Mucosa of rectum (tissue), 2 donors: ENCODE data around the gene SCAMP3.
"Not testable (repeated sequence)": the region's sequence is repeated elsewhere in the genome, so short reads cannot be mapped to it uniquely, and the experiment has no call there.

Experiments
- H3K27ac ChIP-seq, 2 donors: one replicate each; pipeline ENCODE4 v1.7.0; 2013; ENCODE audit warnings: inconsistent platforms in 2 of 2, low read depth in 2 of 2, low read length in 2 of 2
- H3K27me3 ChIP-seq, 2 donors: one replicate each; pipeline ENCODE4 v1.7.0; 2013; ENCODE audit warnings: low read length in 2 of 2; ENCODE audit not compliant: control insufficient read depth in 2 of 2, insufficient read depth in 2 of 2
- H3K36me3 ChIP-seq, 2 donors: one replicate each; pipeline ENCODE4 v1.7.0; 2013; ENCODE audit warnings: low read length in 2 of 2; ENCODE audit not compliant: control insufficient read depth in 2 of 2, insufficient read depth in 2 of 2
- H3K4me1 ChIP-seq, 2 donors: one replicate each; pipeline ENCODE4 v1.7.0; 2013; ENCODE audit warnings: low read length in 2 of 2, mild to moderate bottlenecking in 1 of 2; ENCODE audit not compliant: control insufficient read depth in 2 of 2, insufficient read depth in 2 of 2
- H3K4me3 ChIP-seq, 2 donors: one replicate each; pipeline ENCODE4 v1.7.0; 2013; ENCODE audit warnings: low read length in 2 of 2
- H3K9ac ChIP-seq, 2 donors: one replicate each; pipeline ENCODE4 v1.7.0; 2013; ENCODE audit warnings: low read length in 2 of 2, low read depth in 1 of 2, mild to moderate bottlenecking in 1 of 2
- H3K9me3 ChIP-seq, 2 donors: one replicate each; pipeline ENCODE4 v1.7.0; 2013; ENCODE audit warnings: low read length in 2 of 2; ENCODE audit not compliant: control insufficient read depth in 2 of 2
- donor health status: healthy.
- donor health status: Normal muscosa, but diverticular disease.

Gene SCAMP3

DNA sequence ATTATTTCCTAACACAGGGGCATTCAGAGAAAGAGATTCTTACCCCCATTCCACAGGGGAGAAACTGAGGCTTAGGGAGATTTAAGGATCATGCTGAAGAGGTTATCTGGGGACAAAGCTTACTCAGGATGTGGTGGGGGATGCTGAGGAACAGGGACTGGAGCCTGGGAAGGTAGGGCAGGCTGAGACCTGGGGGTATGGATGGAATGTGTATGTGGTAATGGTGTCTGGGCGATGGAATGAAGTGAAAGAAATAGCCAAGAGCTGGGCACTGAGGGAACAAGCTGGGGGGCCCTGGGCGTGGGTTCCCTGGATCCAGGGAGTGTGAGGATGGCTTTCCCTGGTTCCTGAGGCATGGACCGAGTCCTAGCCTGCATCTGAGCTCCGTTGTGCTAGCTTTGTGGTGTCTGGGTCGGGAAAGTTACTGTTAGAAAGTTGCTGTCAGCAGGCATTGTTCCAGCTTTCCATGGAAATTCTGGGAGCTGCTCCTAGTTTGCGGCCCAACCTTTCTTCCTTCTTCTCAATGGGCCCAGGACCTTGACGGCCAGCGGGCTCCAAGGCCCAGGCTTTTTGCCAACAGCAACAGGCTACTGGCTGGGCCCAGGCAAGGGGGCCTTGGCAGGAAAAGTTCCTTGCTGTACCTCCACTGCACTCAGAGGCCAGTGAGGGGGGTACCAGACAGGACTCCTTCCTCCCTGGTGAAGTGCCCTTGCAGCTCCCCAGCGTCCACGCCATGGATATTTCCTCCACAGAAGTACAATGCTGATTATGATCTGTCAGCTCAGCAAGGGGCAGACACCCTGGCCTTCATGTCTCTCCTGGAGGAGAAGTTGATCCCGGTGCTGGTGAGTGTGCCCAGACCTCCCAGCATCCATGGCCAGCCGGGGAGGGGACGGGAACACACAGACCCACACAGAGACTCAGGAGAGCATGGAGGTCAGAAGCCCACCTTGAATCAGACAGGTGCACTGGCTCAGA is 29.9 kb downstream of the SCAMP3 start:
- peaks cover 14 to 16% of the 10 kb centered on the region in 2 donors for H3K36me3 ChIP-seq
- H3K27me3 ChIP-seq, H3K4me1 ChIP-seq, H3K9ac ChIP-seq, H3K27ac ChIP-seq, H3K9me3 ChIP-seq, H3K4me3 ChIP-seq: not testable (repeated sequence)

- not testable (repeated sequence) for H3K4me3 ChIP-seq, H3K9me3 ChIP-seq, H3K27me3 ChIP-seq, H3K36me3 ChIP-seq, H3K9ac ChIP-seq, H3K27ac ChIP-seq
- peaks cover 11 to 14% of the 10 kb centered on the region in 2 donors for H3K4me1 ChIP-seq
Observed at GRCh38 chr1:155231302-155231701, 30.9 kb downstream of the SCAMP3 start.

GRCh38 chr1:155228096-155228427 is 34.1 kb downstream of the SCAMP3 start:
- Histone ChIP-seq H3K4me1 (peaks cover 14 to 16% of the 10 kb centered on the region in 2 donors), H3K4me3 (peak overlapping the region; percentile 64 to 78), H3K36me3 (no peaks in the 10 kb centered on the region), H3K9ac (peak overlapping the region; percentile 69 to 82), H3K9me3 (no peaks in the 10 kb centered on the region), H3K27ac (peak overlapping the region; percentile 44 to 80), H3K27me3 (no peaks in the 10 kb centered on the region)

DNA sequence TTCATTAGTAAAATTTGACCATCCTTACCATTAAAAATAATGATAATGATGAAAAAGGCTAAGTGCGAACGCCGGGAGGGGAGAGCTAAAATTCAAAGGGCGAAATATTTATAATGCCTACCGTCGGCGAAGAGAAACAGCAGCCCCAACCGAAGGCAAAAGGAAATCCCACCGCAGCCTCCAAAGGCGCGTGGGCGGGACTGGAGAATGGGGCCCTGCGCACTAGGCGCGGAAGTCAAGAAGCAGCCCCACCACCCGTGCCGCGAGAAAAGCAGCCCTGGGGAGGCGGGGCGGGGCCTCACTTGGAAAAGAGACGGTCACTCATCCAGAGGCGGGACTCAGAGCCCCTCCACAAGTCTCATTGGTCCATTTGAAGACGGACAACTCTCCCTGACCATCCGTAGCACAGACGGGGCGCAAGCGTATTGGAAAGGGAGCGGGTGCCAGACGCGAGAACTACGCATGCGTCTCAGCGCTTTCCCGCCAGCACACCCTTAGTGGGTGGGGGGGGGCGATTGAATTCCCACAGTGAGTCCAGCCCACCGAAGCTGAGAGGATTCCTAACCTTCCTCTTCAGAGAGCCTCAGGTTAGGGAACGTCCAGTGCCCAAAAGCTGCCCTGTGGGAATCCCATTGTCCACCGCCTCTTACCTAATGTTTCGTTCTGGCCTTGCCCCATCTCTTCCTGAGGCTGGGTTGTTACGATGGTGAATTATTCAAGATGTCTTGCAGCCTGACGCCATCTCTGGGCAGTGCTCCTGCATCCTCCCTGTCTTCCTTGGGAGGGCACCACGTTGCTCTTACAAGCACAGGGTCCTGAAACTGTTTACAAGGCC is 34.7 kb downstream of the SCAMP3 start:
- no peaks in the 10 kb centered on the region for H3K36me3 ChIP-seq
- H3K4me3 ChIP-seq, result peak overlapping the region; percentile 74 to 90
- peak overlapping the region; percentile 69 to 87 for H3K9ac ChIP-seq
- H3K27me3 ChIP-seq, result no peaks in the 10 kb centered on the region
- H3K27ac ChIP-seq, result peak overlapping the region; percentile 78 to 86
- H3K9me3 ChIP-seq, result no peaks in the 10 kb centered on the region
- H3K4me1 ChIP-seq, result peaks cover 14 to 16% of the 10 kb centered on the region in 2 donors

GRCh38 chr1:155226910-155227260 is 35.3 kb downstream of the SCAMP3 start:
- peaks cover 14 to 16% of the 10 kb centered on the region in 2 donors for H3K4me1 ChIP-seq
- peak overlapping the region; percentile 78 to 86 for H3K27ac ChIP-seq
- no peaks in the 10 kb centered on the region for H3K27me3 ChIP-seq
- no peaks in the 10 kb centered on the region for H3K9me3 ChIP-seq
- peak overlapping the region; percentile 69 to 87 for H3K9ac ChIP-seq
- peak overlapping the region; percentile 74 to 90 for H3K4me3 ChIP-seq
- no peaks in the 10 kb centered on the region for H3K36me3 ChIP-seq

DNA sequence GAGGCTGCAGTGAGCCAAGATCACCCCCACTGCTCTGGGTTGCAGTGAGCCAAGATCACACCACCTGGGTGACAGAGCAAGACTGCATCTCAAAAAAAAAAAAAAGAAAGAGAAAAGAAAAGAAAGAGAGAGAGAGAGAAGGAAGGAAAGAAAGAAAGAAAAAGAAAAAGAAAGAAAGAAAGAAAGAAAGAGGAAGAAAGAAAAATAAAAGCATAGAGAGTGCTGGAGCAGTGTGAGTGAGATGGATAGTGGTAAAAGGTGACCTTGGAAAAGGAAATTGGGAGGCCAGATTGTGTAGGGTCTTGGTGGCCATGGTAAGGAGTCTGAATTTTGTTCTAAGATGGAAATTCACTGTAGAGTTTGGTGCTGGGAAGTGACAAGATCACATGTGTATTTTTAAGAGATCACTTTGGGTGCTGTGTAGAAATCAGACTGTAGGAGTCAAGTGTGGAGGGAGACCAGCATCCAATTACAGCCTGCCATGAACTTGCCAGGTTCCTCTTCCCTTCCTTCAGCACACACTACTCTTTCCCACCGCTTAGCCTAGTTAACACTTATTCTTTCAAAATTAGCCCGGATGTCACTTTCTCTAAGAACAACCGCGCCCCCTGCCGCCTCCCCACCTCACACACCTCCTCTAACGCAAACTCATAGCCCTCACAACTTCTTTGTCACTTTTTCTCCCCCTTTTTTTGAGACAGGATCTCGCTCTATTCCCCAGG is 35.8 kb downstream of the SCAMP3 start:
- peak overlapping the region; percentile 78 to 86 for H3K27ac ChIP-seq
- peak overlapping the region; percentile 74 to 90 for H3K4me3 ChIP-seq
- H3K9me3 ChIP-seq, result no peaks in the 10 kb centered on the region
- H3K4me1 ChIP-seq, result peaks cover 14 to 17% of the 10 kb centered on the region in 2 donors
- H3K36me3 ChIP-seq, result no peaks in the 10 kb centered on the region
- H3K27me3 ChIP-seq, result no peaks in the 10 kb centered on the region
- peak overlapping the region; percentile 69 to 87 for H3K9ac ChIP-seq

- H3K4me1 ChIP-seq, result peaks cover 17 to 22% of the 10 kb centered on the region in 2 donors
- H3K9ac ChIP-seq, H3K9me3 ChIP-seq, H3K36me3 ChIP-seq, H3K27me3 ChIP-seq, H3K4me3 ChIP-seq, H3K27ac ChIP-seq: not testable (repeated sequence)
Observed at GRCh38 chr1:155225404-155225759, 36.8 kb downstream of the SCAMP3 start.

DNA sequence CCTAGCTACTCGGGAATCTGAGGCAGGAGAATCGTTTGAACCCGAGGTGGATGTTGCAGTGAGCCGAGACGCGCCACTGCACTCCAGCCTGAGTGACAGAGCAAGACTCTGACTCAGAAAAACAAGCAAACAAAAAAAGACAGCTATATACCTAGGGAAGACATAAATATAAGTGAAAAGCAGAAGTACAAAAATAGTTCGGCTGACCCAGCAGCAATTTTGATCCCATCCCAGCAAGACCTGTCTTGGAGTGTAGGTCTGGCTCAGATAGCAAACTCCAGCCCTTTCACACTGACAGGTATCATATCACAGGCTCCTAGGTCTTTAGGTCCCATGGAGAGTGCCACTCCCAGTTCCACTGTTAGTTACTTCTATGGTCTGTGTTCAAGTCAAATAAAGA is 39.1 kb downstream of the SCAMP3 start:
- Histone ChIP-seq H3K36me3 (no peaks in the 10 kb centered on the region), H3K27ac (no peak overlapping the region), H3K4me1 (peaks cover 28 to 36% of the 10 kb centered on the region in 2 donors)

DNA sequence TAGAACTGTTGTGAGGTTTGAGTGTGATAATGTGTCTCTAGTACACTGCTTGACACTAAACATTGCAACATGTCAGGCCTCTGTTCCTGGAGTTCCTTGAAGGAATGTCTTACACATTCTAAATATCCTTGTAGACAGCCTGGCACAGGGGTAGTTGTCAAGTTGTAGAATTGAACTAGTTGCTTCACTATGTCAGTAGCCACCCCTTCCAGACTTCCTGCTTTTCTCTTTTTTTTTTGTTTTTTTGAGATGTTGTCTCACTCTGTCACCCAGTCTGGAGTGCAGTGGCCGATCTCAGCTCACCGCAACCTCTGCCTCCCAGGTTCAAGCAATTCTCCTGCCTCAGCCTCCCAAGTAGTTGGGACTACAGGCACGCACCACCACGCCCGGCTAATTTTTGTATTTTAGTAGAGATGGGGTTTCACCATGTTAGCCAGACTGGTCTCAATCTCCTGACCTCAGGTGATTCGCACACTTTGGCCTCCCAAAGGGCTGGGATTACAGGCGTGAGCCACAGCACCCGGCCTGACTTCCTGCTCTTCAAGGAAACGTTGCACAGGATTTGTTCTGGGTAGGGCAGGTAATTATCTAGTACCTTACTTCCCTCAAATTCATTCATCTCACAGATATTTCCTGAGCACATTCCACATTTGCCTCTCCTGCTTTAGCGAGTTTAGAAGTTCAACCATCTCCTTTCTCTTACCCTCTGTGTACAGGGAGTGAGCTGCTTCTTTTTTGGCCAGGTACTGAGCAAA is 41.8 kb downstream of the SCAMP3 start:
- Histone ChIP-seq H3K27ac (peak overlapping the region; percentile 86 to 87), H3K4me1 (peaks cover 15 to 22% of the 10 kb centered on the region in 2 donors), H3K9ac (peak overlapping the region; percentile 20 to 24)
- H3K9me3 ChIP-seq, H3K4me3 ChIP-seq, H3K27me3 ChIP-seq, H3K36me3 ChIP-seq: not testable (repeated sequence)

More for the DNA sequence above, 39.1 kb downstream of the SCAMP3 start:
- H3K4me3 ChIP-seq, result no peak overlapping the region
- H3K27me3 ChIP-seq, result no peaks in the 10 kb centered on the region
- H3K9me3 ChIP-seq, result no peaks in the 10 kb centered on the region
- no peak overlapping the region for H3K9ac ChIP-seq
